ENCODE measurements around the gene PTBP3. TPM values are rescaled to one million over a fixed set of nuclear protein-coding genes. Genes with fewer than 3 reads are reported as not detected.

PTBP3 gene, protein sequence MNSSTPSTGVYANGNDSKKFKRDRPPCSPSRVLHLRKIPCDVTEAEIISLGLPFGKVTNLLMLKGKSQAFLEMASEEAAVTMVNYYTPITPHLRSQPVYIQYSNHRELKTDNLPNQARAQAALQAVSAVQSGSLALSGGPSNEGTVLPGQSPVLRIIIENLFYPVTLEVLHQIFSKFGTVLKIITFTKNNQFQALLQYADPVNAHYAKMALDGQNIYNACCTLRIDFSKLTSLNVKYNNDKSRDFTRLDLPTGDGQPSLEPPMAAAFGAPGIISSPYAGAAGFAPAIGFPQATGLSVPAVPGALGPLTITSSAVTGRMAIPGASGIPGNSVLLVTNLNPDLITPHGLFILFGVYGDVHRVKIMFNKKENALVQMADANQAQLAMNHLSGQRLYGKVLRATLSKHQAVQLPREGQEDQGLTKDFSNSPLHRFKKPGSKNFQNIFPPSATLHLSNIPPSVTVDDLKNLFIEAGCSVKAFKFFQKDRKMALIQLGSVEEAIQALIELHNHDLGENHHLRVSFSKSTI
- total RNA-seq: 21.3 TPM

DNA sequence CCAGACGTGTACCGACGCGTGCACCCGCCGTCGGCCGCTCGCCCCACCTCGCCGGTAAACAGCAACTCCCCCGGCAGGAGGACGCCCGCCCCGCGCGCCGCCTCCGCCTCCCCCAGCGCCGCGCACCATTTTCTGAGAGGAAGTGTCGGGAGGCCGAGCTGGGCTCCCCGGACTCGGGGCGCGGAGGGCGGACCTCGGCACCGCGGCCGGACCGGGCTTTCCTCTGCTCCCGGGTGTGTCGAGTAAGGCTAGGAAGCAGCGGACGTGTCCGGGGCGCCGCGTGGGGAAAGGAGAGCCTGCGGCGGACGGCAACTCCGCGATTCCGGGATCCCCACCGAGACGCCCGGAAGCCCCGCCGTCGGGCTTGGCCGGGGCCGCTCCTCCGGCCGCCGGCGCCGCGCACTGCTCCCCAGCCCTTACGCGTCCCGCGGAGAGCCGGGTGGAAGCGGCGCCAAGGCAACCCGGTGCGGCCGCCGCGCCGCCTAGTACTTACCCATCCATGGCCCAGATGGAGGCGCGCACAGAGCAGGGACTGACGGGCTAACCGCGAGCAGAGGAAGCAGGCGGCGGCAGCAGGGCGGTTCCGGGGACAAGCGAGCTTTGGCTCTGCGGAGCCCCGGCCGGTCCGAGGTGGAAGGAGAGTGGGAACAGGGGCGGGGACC, at the start of gene PTBP3:
PTBP3 (minus strand) TSS at position 643 of the 662 bp plus-strand sequence. CDS start 35,754 bp downstream, outside the sequence.
- peak within 1 kb of the TSS; percentile 98 to 100 for H3K27ac ChIP-seq
- no peaks in the 10 kb centered on the region for H3K27me3 ChIP-seq
- H3K9me3 ChIP-seq: no peaks in the 10 kb centered on the region
- TF ChIP-seq, protein P1, sequence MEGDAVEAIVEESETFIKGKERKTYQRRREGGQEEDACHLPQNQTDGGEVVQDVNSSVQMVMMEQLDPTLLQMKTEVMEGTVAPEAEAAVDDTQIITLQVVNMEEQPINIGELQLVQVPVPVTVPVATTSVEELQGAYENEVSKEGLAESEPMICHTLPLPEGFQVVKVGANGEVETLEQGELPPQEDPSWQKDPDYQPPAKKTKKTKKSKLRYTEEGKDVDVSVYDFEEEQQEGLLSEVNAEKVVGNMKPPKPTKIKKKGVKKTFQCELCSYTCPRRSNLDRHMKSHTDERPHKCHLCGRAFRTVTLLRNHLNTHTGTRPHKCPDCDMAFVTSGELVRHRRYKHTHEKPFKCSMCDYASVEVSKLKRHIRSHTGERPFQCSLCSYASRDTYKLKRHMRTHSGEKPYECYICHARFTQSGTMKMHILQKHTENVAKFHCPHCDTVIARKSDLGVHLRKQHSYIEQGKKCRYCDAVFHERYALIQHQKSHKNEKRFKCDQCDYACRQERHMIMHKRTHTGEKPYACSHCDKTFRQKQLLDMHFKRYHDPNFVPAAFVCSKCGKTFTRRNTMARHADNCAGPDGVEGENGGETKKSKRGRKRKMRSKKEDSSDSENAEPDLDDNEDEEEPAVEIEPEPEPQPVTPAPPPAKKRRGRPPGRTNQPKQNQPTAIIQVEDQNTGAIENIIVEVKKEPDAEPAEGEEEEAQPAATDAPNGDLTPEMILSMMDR (IDR thresholded peaks at IDR 0.05): no peak
- H3K4me3 ChIP-seq: peak within 1 kb of the TSS; percentile 83 to 95
- no peaks in the 10 kb centered on the region for H3K36me3 ChIP-seq
- peak; percentile 20 to 88 for DNase-seq (ENCODE audit: low spot score in 2 of 2)
- peaks cover 0 to 7% of the 10 kb centered on the region in 2 donors for H3K4me1 ChIP-seq
- intact Hi-C loops (cut with DNase I): loop anchor here (1.0 to 10.0 kb wide), 7 partner anchors 46 to 722 kb away; partner anchors contain the start of genes INIP, KIAA1958, SNX30 and SUSD1

DNA sequence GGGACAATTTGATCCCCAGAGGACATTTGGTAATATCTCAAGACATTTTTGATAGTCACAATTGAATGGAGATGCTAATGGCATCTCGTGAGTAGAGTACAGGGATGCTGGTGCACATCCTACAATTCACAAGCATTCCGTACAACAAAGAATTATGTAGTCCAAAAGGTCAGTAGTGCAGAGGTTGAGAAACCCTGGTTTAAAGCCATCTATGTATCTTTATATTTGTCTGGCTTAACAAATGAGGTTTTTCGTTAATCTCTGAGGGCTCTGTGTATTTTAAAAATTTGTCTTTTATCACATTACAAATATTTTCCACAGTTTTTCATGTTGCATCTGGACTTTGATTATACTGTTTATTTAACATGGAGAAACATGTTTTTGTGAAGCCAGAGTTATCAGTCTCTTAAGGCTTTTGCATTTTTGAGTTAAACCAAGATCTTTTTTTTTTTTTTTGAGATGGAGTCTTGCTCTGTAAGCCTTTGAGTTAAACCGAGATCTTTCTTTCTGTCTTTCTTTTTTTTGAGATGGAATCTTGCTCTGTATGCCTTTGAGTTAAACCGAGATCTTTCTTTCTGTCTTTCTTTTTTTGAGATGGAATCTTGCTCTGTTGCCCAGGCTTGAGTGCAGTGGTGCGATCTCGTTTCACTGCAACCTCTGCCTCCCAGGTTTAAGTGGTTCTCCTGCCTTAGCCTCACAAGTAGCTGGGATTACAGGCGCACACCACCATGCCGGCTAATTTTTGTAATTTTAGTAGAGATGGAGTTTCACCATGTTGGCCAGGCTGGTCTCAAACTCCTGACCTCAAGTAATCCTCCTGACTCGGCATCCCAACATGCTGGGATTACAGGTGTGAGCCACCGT, 49.3 kb upstream of the PTBP3 start:
- intact Hi-C loops (cut with DNase I): no loop called here
- Histone ChIP-seq H3K4me3 (peak overlapping the region in 1 of 2 donors; percentile 3), H3K4me1 (peaks cover 0 to 34% of the 10 kb centered on the region in 2 donors), H3K9me3 (no peaks in the 10 kb centered on the region), H3K27ac (peak overlapping the region in 1 of 2 donors; percentile 38), H3K36me3 (peaks cover 0 to 5% of the 10 kb centered on the region in 2 donors), H3K27me3 (no peaks in the 10 kb centered on the region)
- TF ChIP-seq, protein P1 (IDR thresholded peaks at IDR 0.05): no peak
- peak in 1 of 2 donors; percentile 0 for DNase-seq (ENCODE audit: low spot score in 2 of 2)

DNA sequence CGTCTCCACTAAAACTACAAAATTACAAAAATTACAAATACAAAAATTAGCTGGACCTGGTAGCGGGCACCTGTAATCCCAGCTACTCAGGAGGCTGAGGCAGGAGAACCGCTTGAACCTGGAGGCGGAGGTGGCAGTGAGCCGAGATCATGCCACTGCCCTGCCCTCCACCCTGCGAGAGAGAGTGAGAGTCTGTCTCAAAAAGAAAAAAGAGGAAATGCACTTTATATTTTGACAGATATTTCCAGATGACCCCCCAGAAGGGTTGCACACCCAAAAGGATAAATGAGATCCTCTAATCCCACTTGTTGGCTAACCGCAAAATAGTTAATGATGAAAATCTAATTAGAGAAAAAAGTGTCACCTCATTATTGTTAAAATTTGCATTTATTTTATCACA, 48.6 kb upstream of the PTBP3 start:
- Histone ChIP-seq H3K27ac (no peak overlapping the region), H3K9me3 (no peaks in the 10 kb centered on the region), H3K4me1 (peaks cover 0 to 34% of the 10 kb centered on the region in 2 donors), H3K4me3 (peak overlapping the region in 1 of 2 donors; percentile 89), H3K27me3 (no peaks in the 10 kb centered on the region), H3K36me3 (no peaks in the 10 kb centered on the region)
- TF ChIP-seq, protein P1 (IDR thresholded peaks at IDR 0.05): no peak
- DNase-seq (ENCODE audit: low spot score in 2 of 2): peak in 1 of 2 donors; percentile 54
- intact Hi-C loops (cut with DNase I): no loop called here

- Histone ChIP-seq H3K27ac (peak overlapping the region; percentile 92 to 98), H3K4me3 (peak overlapping the region; percentile 89 to 94), H3K9me3 (no peaks in the 10 kb centered on the region), H3K36me3 (no peaks in the 10 kb centered on the region), H3K27me3 (no peaks in the 10 kb centered on the region), H3K4me1 (peaks cover 0 to 34% of the 10 kb centered on the region in 2 donors)
- TF ChIP-seq, protein P1 (IDR thresholded peaks at IDR 0.05): no peak
- intact Hi-C loops (cut with DNase I): loop anchor here (2.0 kb wide), 2 partner anchors 338 to 370 kb away; partner anchors contain the start of genes INIP and SNX30
- DNase-seq (ENCODE audit: low spot score in 2 of 2): no peak
Observed at GRCh38 chr9:112380825-112381221, 47.4 kb upstream of the PTBP3 start.
